Suppressor macrophage treated with lipopolysaccharide for 1 hour (primary cell): ENCODE data around the gene MED27.
A peak's percentile ranks its signal among the peaks of the same experiment; 100 is the strongest.

Source experiments
- DNase-seq, 3 donors: peaks; one replicate each; pipeline ENCODE4 v3.0.0-alpha.2; 2020 to 2022

Gene MED27

DNA sequence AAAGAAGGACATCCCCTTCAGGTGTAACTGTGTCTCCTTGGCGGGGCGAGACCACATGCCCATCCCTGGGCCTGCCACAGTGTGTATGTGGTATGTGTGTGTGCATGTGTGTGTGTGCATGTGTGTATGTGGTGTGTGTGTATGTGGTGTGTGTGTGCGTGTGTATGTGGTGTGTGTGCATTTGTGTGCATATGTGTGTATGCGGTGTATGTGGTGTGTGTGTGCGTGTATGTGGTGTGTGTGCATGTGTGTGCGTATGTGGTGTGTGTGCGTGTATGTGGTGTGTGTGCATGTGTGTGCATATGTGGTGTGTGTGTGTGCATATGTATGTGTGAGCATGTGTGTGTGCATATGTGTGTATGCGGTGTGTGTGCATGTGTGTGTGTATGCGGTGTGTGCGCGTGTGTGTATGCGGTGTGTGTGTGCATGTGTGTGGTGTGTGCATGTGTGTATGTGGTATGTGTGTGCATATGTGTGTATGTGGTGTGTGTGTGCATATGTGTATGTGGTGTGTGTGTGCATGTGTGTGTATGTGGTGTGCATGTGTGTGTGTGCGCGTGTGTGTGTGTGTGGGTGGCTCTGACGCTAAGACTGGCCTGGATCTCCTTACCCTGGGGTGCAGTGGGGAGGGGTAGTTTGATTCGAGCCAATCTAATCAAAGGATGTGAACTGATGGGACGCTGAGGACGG, 231.9 kb downstream of the MED27 start:
- no peak for DNase-seq

DNA sequence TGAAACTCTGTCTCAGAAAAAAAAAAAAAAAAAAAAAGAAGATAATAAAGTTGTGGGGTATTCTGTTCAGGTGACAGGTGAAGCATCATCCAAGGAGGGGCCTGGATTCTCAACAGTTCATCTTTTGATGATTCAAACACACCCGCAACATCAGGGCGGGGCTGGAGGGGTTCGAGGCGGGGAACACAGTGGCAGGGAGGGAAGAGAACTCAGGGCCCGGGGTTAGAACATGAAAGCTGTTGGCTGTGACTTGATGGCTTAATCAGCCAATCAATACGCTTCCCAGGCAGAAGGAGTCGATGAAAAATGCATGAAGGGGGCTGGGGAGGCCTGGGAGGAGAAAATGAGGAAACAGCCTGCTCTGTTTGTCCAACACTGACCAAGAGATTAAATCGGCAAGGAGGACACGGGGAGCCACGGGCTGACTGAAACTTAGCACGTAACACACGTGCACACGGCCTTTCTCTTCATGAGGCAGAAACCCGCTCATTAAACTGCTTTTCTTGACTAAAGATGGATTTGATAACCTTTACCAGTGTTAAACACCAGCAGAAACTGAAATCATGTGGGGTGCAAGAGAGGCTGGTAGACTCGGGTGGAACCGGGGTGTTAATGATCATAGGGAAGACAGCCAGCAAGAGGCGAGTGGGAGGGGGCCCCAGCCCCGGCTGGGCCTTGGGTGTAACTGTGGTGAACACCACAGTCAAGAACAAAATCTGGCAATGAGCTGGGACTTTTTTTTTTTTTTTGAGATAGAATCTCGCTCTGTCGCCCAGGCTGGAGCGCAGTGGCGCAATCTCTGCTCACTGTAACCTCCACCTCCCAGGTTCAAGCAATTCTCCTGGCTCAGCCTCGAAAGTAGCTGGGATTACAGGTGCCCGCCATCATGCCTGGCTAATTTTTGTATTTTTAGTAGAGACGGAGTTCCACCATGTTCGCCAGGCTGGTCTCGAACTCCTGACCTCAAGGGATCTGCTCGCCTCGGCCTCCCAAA, 234.1 kb downstream of the MED27 start:
- no peak for DNase-seq

DNA sequence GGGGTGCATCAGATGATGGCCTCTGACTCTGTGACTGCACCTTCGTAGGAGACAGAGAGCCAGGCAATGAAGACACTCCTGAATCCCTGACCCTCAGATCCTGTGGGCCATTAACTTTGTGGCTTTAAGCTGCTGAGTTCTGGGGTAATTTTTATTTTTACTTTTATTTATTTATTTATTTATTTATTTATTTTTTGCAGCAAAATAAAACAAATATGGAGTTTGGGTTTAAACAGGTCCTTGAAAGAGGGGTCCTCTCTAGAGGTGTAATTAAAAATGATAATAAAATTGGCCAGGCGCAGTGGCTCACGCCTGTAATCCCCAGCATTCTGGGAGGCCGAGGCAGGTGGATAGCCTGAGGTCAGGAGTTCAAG, 234.9 kb downstream of the MED27 start:
- DNase-seq, result no peak

DNA sequence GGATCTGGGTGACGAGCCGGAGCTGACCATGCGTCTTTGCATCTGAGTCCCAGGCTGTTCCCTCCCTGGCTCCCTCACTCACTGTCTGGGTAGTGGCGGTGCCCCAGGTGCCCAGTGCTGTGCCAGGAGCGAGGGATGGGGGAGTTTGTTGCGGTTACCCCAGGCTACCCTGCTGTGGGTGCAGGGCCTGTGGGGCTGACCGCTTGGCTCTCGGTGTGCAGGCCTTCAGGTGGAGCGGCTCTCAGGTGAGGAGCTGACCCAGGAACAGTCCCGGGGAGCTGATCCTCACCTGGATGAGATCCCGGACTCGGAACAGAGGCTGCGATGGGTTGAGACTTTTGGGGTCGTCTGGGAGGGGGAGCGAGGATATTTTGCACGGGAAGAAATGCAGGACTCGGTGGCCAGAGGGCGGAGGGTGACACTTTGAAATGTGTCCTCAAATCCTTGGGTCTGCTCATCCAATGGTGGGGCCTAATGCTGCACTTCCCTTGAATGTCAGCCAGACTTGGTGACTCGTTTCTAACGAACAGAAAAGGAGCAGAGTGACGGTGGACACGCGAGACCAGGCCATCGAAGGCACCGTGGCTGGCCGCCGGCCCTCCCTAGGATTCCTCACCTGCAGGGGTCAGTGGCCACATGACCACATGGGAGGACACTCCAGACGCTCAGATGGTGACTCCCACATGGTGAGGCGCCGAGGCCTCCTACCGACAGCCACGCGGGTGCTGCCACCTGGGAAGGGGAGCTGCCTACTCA, 235.5 kb downstream of the MED27 start:
- no peak for DNase-seq

DNA sequence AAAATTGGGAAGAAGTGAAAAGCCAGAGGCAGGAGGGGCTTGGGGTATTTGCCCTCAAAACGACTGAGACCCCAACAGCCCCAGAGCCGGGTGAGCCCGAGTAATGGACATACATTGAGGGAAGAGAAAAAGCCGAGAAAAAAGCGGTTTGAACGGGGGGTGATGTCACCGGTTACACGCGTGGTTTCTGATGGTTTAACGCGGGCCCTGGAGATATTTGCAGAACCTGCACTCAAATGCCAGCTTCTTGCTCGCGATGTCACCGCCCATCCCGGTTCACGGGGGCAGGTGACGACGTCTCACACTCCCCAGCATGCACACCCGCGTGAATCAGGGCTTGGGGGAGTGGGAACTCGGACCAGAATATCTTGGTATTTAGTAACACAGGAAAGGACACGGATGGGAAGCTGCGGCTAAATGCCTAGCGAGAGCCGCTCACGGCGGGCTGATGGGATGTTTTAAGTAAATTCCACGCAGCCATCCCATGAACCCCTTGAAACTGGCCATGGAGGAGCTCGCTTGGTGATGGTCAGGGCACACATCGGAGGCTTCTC, 237.8 kb downstream of the MED27 start:
- DNase-seq, result no peak

DNA sequence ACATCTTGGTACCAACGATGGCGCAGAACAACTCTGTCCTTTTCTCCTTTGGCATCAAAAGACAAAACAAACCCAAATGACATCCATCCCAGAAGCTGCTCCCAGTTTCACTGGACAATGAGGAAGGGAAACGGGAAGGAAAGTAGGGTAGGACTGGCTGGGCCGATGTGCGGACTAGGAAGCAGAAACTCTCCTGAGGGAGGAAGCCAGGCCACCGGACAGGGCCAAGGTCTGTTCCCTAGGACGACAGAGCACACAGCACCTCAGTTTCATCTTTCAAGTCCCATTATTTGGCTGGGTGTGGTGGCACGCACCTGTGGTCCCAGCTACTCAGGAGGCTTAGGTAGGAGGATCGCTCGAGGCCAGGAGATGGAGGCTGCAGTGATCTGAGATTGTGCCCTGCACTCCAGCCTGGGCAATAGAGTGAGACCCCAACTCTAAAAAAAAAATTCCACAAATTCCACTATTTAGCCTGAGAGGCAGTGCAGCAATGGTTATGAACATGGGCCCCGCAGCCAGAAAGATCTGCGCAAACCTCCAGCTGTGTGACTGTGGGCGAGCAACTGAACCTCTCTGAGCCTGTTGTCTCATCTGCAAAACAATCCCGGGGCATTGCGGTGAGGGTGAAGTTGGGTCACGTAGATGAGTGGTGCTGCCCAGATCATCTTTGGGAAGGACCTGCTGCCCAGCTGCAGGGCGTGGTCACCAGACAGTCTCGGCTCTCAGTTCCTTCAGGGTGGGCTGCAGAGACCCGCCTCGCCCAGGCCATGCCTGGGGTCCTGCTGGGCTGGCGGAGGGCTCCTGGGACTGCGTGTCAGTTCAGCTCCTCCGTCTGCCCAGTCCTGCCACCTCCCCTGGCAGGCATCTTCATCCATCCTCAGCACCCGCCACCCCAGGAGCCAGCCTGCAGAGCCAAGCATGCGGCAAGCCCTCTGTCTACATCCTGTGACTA, 238.6 kb downstream of the MED27 start:
- no peak for DNase-seq

DNA sequence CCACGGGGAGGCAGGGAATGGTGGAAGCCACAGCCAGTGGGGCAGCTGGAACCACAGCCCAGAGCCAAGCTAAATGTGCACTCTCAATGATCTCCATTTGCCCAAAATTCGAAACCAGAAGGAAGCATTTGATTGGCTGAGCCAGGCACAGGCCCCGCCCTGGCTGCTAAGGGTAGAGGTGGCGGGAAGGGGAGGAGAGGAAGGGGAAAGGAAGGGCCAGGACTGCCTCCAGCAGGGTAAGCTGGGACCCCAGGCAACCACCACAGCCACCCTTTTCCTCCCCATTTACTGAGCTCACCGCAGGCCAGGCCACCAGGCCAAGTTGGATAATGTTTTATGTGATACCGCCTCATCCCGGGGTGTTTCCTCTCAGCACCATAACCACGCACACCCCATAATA, 239.4 kb downstream of the MED27 start:
- DNase-seq, result no peak

DNA sequence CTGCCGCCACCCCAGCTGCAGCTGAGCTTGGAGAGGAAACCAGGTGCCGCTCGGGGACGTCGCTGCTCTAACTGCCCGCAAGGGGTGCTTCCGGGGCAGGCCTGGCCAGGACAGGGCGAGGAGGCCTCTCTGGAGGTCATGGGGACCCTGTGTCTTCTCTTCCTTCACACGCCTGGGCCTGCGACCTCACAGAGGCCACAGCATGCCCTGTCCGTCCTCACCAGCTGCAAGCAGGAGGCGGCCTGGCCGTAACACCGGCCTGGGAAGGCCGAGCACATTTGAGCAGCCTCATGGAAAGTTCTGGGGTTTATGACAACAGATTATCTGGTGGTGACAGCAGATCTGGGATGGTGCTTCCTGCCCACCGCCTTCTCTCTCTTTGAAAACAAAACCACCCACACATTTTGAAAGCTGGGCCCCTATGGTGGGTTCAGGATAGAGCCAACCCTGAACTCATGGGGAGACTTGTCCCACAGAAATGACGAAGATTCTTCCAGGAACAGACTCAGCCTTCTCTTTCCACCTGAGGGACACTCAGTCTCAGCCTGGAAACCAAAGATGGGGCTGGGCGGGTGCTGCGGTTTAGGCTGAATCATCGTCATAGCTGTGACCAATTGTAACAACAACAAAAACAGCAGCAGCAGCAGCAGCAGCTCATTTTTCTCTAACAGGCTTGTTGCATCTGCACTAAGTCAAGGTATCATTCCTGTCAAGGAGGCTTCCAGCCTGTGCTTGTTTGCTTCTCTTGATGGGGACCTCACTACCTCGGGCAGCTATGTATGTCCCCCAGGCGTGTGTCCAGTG, 240.2 kb downstream of the MED27 start:
- no peak for DNase-seq

DNA sequence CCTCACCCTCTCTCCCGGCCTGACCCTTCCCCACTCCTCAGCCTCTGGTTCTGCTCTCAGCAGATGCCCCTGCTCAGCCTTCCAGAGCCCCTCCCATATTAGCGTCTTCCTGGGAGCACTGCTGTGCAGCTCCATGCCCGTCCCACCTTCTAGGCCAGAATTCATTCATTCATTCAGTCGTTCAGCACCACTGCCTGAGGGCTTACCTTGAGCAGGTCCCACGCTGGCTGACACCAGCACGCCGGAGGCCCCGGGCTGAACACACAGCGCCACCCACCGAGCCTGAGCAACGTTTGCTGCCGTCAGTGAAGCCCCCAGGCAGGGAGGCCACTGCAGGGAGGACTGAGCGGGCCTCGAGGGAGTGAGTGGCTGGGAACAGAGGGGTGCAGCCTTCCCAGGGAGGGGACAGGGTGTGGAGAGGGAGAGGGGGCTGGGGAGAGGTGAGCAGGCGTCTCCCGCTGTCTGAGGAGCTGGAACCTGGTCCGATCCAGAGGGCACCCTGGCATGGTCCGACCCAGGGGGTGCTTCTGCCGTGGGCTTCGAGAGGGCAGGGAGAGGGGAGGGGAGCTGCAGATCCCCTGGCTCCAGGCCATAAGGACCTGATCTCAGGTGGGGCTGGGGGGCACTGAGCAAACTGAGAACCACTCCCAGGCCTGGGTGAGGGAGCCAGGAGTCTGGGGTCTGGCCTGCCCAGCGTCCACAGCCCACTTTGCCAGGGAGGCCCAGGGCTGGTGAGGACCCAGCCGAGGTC, 241.0 kb downstream of the MED27 start:
- no peak for DNase-seq

DNA sequence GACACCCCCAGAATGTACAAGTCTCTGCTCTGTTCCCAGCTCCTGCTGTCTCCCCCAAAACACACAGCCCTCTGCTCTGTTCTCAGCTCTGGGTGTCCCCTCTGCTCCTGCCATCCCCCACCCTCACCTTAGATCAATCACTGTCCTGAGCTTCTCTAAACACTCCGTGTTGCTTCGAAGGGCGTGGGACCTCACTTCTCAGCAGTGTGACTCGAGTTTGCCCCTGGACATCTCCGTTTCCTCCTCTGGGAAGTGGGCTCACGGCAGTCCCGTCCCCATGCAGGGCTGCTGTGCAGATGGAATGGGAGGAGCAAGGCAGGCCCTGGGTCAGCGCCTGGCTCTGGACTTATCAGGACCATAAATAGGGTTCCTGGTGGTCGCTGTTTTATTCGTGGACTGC, 241.8 kb downstream of the MED27 start:
- DNase-seq, result no peak

DNA sequence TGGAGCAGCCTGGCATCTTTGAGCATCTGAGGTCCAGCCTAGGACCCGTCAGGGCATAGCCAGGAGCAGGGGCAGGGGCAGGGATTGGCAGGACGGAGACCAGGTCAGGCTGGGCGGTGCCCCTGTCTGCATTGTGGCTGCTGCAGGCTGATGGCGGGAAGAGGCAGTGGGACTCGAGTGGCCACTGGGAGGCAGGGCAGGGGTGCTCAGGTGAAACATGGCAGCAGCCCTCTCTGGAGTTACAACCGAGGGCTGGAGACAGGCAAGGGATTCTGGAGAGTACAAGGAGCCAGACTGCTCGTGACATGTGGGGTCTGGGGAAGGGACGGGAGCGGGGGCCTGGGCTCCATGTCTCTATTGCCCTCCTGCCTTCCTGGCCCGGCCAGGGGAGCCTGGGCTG, 242.4 kb downstream of the MED27 start:
- DNase-seq, result no peak

DNA sequence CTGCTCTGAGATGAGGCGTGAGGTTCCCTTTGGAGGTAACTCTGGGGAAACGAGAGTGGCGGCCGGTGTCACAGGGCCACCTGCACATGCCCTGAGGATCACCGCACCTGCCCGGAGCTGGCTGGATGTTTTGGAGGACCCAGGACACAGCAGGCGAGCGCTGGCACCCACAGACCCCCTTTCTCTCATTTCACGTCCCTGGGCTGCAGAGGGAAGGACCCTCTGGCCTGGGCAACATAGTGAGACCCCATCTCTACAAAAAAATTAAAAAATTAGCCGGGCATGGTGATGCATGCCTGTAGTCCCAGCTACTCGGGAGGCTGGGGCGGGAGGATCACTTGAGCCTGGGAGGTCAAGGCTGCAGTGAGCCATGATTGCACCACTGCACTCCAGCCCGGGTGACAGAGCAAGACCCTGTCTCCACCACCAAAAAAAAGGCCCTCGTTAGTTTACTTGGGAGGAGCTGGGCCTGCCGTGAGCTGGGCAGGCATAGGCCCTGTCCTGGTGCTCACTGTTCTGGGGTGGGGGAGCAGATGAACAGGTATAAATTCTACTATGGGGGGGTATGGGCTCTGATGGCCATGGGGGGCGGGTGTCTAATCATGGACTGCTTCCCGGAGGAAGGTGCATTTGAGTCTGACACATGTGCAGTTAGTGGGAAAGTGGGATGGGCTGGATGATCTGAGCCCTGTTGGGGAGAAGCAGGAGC, 242.9 kb downstream of the MED27 start:
- DNase-seq, result no peak

DNA sequence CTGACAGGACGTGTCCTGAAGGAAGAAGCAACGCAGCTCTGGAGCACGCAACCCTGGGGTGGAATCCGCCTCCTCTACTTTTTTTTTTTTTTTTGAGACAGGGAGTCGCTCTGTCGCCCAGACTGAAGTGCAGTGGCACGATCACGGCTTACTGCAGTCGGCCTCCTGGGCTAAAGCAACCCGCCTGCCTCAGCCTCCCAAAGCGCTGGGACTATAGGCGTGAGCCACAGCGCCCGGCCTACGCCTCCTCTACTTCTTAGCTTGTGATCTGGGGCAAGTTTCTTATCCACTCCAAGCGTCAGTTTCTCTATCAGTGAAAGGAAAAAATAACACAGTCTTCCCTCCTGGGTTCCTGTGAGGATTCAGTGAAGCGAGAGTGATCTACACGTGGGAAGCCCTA, 243.6 kb downstream of the MED27 start:
- no peak for DNase-seq

DNA sequence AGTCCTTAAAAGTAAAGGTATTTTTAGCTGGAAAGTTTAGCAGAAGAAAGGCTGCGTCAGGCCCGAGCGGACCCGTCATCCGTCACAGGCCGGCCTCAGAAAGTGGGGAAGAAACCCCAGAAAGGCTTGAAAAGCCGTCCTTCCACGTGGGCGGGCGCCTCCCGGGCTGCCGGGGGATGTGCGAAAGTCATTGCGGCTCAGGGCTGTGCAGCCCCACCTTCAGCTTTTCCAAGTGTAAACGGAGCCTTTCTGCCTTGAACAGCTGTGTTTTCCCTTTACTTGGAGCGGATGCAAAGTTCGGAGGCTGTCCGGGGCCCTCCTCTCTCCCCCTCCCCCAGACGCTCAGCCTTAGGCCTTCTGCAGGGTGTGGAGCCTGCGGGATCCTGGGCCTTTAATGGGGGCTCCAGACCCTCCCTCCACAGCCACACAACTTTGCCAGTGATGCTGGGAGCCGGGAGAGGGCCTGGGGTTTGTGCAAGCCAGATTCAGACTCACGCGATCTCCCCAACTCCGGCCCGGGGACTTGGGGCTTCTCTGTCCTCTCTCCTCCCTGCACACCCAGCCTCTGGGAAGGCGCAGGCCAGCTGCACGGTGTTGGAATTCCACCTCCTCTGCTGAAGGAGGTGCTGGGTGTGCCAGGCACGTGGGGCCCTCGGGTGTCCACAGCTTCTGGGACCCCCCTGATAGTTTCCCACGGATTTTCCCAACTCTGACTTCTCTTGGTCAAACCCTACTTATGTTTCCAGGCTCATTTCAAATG, 244.3 kb downstream of the MED27 start:
- DNase-seq, result no peak

DNA sequence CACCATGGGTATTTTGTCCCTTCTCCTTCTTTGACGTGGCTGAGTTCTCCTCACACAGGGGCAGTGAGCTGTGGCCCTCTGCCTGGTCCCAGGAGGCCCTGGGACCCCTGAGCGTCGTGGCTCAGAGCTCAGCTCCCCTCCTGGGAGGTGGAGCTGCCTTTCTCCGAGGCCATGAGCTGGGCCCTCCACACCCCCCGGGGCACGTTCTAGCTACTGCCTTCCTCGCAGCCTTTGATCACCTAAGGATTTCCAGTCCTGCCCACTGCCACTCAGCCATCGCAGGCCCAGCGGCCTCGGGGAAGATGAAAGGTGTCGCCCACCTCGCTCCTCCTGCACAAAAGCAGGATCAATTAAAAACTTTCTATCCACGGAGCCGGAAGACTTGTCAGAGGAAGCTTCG, 244.9 kb downstream of the MED27 start:
- DNase-seq, result no peak

DNA sequence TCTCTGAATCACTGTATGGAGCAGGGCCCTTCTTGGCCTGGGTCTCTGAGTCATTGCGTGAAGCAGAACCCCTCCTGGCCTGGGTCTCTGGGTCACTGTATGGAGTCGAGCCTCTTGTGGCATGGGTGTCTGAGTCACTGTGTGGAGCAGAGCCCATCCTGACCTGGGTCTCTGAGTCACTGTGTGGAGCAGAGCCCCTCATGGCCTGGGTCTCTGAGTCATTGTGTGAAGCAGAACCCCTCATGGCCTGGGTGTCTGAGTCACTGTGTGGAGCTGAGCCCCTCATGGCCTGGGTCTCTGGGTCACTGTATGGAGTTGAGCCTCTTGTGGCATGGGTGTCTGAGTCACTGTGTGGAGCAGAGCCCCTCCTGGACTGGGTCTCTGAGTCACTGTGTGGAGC, 245.8 kb downstream of the MED27 start:
- peak; percentile 10 to 29 (median 24) for DNase-seq

DNA sequence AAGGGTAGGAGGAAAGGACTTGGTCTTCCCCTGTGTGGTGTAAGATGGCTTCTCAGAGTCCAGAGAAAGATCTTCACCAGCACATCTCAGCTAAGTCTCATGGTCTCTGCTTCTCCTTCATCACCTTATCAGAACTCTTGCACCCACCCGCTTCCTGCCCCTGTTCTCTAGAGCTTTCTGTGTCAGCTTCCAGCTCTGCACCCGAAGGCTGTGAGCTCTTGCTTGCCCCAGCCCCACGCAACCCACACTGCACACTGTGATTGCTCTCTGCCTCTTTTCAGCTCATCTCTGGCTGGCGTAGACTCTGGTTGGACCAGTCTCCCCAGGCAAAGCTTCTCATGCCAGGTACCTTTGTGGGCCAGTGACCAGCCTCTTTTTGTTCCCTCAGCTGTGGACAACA, 246.6 kb downstream of the MED27 start:
- no peak for DNase-seq

DNA sequence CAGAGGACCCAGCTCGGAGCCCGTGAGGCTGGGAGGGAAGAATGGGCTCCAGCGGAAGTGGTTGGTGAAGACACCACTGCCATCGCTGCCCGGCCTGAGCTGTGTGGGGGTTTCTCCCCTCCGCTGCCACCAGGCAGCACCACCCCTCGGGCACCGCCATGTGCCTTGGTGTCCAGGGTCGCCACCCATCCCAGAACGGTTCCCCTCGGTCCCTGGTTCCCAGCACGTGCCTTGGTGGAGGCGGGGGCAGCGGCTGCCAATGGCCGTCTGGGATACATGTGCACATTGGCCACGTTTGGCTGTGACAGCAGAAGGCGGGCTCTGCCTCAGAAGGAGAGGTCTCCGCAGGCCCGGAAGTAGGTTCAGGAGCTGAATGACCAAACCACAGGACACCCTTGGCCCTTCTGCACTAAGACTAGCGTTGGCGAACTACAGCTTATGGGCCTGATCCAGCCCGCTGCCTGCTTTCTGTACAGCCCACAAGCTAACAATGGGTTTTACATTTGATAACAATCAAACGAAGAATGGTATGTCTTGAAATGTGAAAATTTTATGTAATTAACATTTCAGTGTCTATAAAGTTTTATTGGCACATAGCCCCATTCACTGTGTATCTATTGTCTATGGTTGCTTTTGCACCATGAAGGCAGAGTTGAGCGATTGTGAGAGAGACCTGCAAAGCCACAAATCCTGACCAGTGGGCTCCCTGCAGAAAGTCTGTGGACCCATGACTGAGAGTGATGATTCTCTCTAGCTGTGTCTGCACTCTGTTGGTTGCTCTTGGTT, 248.1 kb downstream of the MED27 start:
- DNase-seq, result no peak
